ENCODE data around the gene ATP6AP1. TPM values are rescaled to one million over a fixed set of nuclear protein-coding genes. Genes with fewer than 3 reads are reported as not detected.

Gene ATP6AP1
- total RNA-seq, 6 donors from 2014 or later = 70.3 to 183 (median 108) TPM

GRCh38 chrX:154434394-154435168 lies 6.1 kb downstream of the ATP6AP1 start:
- no peak for ATAC-seq (ENCODE audit: low FRiP score in 2 of 2)
- peaks cover 0 to 43% (median 19%) of the 10 kb centered on the region in 4 donors for H3K36me3 ChIP-seq

GRCh38 chrX:154435171-154435733 lies 6.8 kb downstream of the ATP6AP1 start:
- ATAC-seq (ENCODE audit: low FRiP score in 2 of 2) (no peak), DNase-seq (no peak)
- Histone ChIP-seq H3K27ac (no peak overlapping the region), H3K9me3 (peaks cover 0 to 4% (median 0%) of the 10 kb centered on the region in 4 donors), H3K4me3 (no peak overlapping the region), H3K4me1 (peaks cover 3 to 30% (median 5%) of the 10 kb centered on the region in 4 donors), H3K27me3 (no peaks in the 10 kb centered on the region), H3K36me3 (peaks cover 0 to 49% (median 21%) of the 10 kb centered on the region in 4 donors)
- no peak for TF ChIP-seq EP300 (IDR thresholded peaks at IDR 0.05)
- no peak for TF ChIP-seq CTCF (IDR thresholded peaks at IDR 0.05)
- TF ChIP-seq POLR2A (IDR thresholded peaks at IDR 0.05) = no peak
- TF ChIP-seq POLR2AphosphoS5 (IDR thresholded peaks at IDR 0.05) = no peak
- 93 to 100% methylated on average over 2 to 19 of the region's 19 CpGs for WGBS, 2 donors

More at GRCh38 chrX:154434394-154435168, 6.1 kb downstream of the ATP6AP1 start:
- Histone ChIP-seq H3K27ac (no peak overlapping the region), H3K4me3 (no peak overlapping the region), H3K27me3 (no peaks in the 10 kb centered on the region), H3K9me3 (peaks cover 0 to 4% (median 0%) of the 10 kb centered on the region in 4 donors), H3K4me1 (peaks cover 5 to 34% (median 9%) of the 10 kb centered on the region in 4 donors)
- no peak for TF ChIP-seq POLR2A (IDR thresholded peaks at IDR 0.05)
- no peak for TF ChIP-seq POLR2AphosphoS5 (IDR thresholded peaks at IDR 0.05)
- no peak for TF ChIP-seq EP300 (IDR thresholded peaks at IDR 0.05)
- TF ChIP-seq CTCF (IDR thresholded peaks at IDR 0.05) = no peak
- 81 to 100% methylated on average over 2 to 7 of the region's 7 CpGs for WGBS, 2 donors
- no peak for DNase-seq

GRCh38 chrX:154436374-154436982 lies 8.0 kb downstream of the ATP6AP1 start:
- peaks cover 0 to 4% (median 0%) of the 10 kb centered on the region in 4 donors for H3K9me3 ChIP-seq
- ATAC-seq (ENCODE audit: low FRiP score in 2 of 2) (peak in 1 of 2 donors; percentile 68), DNase-seq (no peak)
- peak overlapping the region in 3 of 4 donors; percentile 73 to 84 (median 76) for H3K4me3 ChIP-seq
- H3K36me3 ChIP-seq = peaks cover 0 to 60% (median 27%) of the 10 kb centered on the region in 4 donors
- TF ChIP-seq EP300 (IDR thresholded peaks at IDR 0.05) (no peak), POLR2A (IDR thresholded peaks at IDR 0.05) (no peak), POLR2AphosphoS5 (IDR thresholded peaks at IDR 0.05) (no peak), CTCF (IDR thresholded peaks at IDR 0.05) (no peak)
- no peaks in the 10 kb centered on the region for H3K27me3 ChIP-seq
- WGBS, 2 donors = 7 to 58% methylated on average over 14 to 22 of the region's 78 CpGs
- peak overlapping the region; percentile 85 to 96 (median 88) for H3K27ac ChIP-seq
- H3K4me1 ChIP-seq = peaks cover 3 to 23% (median 4%) of the 10 kb centered on the region in 4 donors

GRCh38 chrX:154436983-154437752 lies 8.7 kb downstream of the ATP6AP1 start, which contains the start of gene GDI1:
Gene GDI1, plus strand, starts transcription at chrX:154437154. Its CDS starts 101 bp downstream, at chrX:154437255.
- DNase-seq (peak; percentile 45 to 94), ATAC-seq (ENCODE audit: low FRiP score in 2 of 2) (peak in 1 of 2 donors; percentile 90)
- WGBS, 2 donors = 0 to 49% methylated on average over 2 to 69 of the region's 93 CpGs
- H3K36me3 ChIP-seq = peaks cover 0 to 60% (median 31%) of the 10 kb centered on the region in 4 donors
- no peaks in the 10 kb centered on the region for H3K27me3 ChIP-seq
- H3K27ac ChIP-seq = peak within 1 kb of the TSS; percentile 85 to 96 (median 88)
- H3K4me1 ChIP-seq = peaks cover 3 to 23% (median 4%) of the 10 kb centered on the region in 4 donors
- peak in 2 of 4 donors; percentile 24 to 65 for TF ChIP-seq POLR2A (IDR thresholded peaks at IDR 0.05)
- TF ChIP-seq POLR2AphosphoS5 (IDR thresholded peaks at IDR 0.05) = peak; percentile 33 to 68
- TF ChIP-seq EP300 (IDR thresholded peaks at IDR 0.05) = no peak
- no peak for TF ChIP-seq CTCF (IDR thresholded peaks at IDR 0.05)
- peaks cover 0 to 4% (median 0%) of the 10 kb centered on the region in 4 donors for H3K9me3 ChIP-seq
- H3K4me3 ChIP-seq = peak within 1 kb of the TSS; percentile 53 to 84 (median 74)

Measured in upper lobe of left lung (tissue), 6 donors.